HCT116 (cell line): ENCODE results near the gene DIS3L. TPM values are rescaled to one million over a fixed set of nuclear protein-coding genes. Genes with fewer than 3 reads are reported as not detected.

Experiments
- ATAC-seq: fragments of 200-7000 bp; cut with Tn5 transposase; 2 replicates; pipeline ENCODE4 v1.9.1; 2020; ENCODE audit warnings: mild to moderate bottlenecking, moderate library complexity
- BruUV-seq: library from RNA; stranded (reverse); fragments of 400-500 nt; replicated peaks from 2 replicates; lab custom pipeline; 2021; lab: Mats Ljungman, UMichigan
- CTCF ChIA-PET: fragments of 300-600 bp; sonication (Branson Sonifier 250); formaldehyde crosslinking; loops from one replicate; lab custom pipeline; 2021; ENCODE audit warnings: antibody characterized with exemption; lab: Charles Lee
- POLR2A ChIA-PET: fragments of 300-600, 350-600 bp; sonication (Branson Sonifier 250); formaldehyde crosslinking; loops from one replicate; lab custom pipeline; 2021; ENCODE audit warnings: antibody characterized with exemption; lab: Charles Lee
- RAD21 ChIA-PET, 2 experiments: fragments of 300-600 bp; sonication (Branson Sonifier 250); formaldehyde crosslinking; loops; one replicate each; lab custom pipeline; 2023; ENCODE audit warnings: low total read pairs in 2 of 2; ENCODE audit not compliant: uncharacterized antibody in 2 of 2, unreplicated experiment in 2 of 2, low non-redundant PET in 1 of 2; lab: Charles Lee
- DNase-seq: peaks from one replicate; pipeline ENCODE4 v3.0.0-alpha.2; 2010; ENCODE audit warnings: low read depth, low spot score
- H2AFZ ChIP-seq: fragments of 200-600 bp; shearing (Covaris generic), sonication (generic); 2 replicates; pipeline ENCODE4 v1.6.1; 2017; ENCODE audit warnings: low read depth, mixed run types, mixed read lengths, antibody characterized with exemption, low read length; ENCODE audit not compliant: poor library complexity, severe bottlenecking
- H3K27ac ChIP-seq: 2 replicates; pipeline ENCODE4 v1.5.1; 2012; ENCODE audit warnings: low read depth, low read length
- H3K27me3 ChIP-seq: fragments of 200-600 bp; sonication (generic); 2 replicates; pipeline ENCODE4 v1.6.1; 2016; ENCODE audit warnings: mixed run types, low read length, mixed read lengths; ENCODE audit not compliant: insufficient read depth
- H3K36me3 ChIP-seq, 2 experiments: fragments of 200-500 bp in 1 of 2; fragments of 200-600 bp in 1 of 2; sonication (Bioruptor generic) in 1 of 2; sonication (generic) in 1 of 2; 2 replicates each; pipeline versions ENCODE4 v1.5.1 to v1.6.1; 2014 to 2016; ENCODE audit warnings: low read length in 2 of 2, inconsistent platforms in 1 of 2, mixed read lengths in 1 of 2, mixed run types in 1 of 2; ENCODE audit not compliant: insufficient read depth in 2 of 2, control insufficient read depth in 1 of 2
- H3K4me1 ChIP-seq, 2 experiments: fragments of 200-600 bp in 1 of 2; sonication (generic) in 1 of 2; 2 replicates each; pipeline versions ENCODE4 v1.5.1 to v1.6.1; 2012 to 2017; ENCODE audit warnings: low read length in 2 of 2, inconsistent platforms in 1 of 2, mild to moderate bottlenecking in 1 of 2, mixed read lengths in 1 of 2, mixed run types in 1 of 2, moderate library complexity in 1 of 2; ENCODE audit not compliant: insufficient read depth in 2 of 2, control insufficient read depth in 1 of 2
- H3K4me2 ChIP-seq: fragments of 200-600 bp; sonication (generic); 2 replicates; pipeline ENCODE4 v1.6.1; 2017; ENCODE audit warnings: mixed run types, low read length, mixed read lengths
- H3K4me3 ChIP-seq, 2 experiments: fragments of 200-600 bp in 1 of 2; sonication (generic) in 1 of 2; replicated peaks in 1 of 2; 2 replicates each; pipeline ENCODE4 v1.5.1; 2011 to 2016; ENCODE audit warnings: low read length in 2 of 2, control low read depth in 1 of 2, low read depth in 1 of 2, mild to moderate bottlenecking in 1 of 2, mixed read lengths in 1 of 2, mixed run types in 1 of 2
- H3K79me2 ChIP-seq: fragments of 200-600 bp; sonication (generic); 2 replicates; pipeline ENCODE4 v1.6.1; 2017; ENCODE audit warnings: mild to moderate bottlenecking, mixed run types, low read length, moderate library complexity, mixed read lengths; ENCODE audit not compliant: insufficient read depth
- H3K9ac ChIP-seq: fragments of 200-600 bp; sonication (generic); 2 replicates; pipeline ENCODE4 v1.6.1; 2016; ENCODE audit warnings: low read length, mixed read lengths
- H3K9me2 ChIP-seq: fragments of 200-600 bp; sonication (generic), shearing (Covaris generic); 2 replicates; pipeline ENCODE4 v1.6.1; 2017; ENCODE audit warnings: mixed run types, mild to moderate bottlenecking, moderate library complexity; ENCODE audit not compliant: insufficient read depth
- H3K9me3 ChIP-seq, 2 experiments: fragments of 200-500 bp in 1 of 2; fragments of 200-600 bp in 1 of 2; sonication (Bioruptor generic) in 1 of 2; sonication (generic) in 1 of 2; 2 replicates each; pipeline ENCODE4 v1.6.1; 2014 to 2017; ENCODE audit warnings: low read length in 2 of 2, mixed read lengths in 2 of 2, inconsistent platforms in 1 of 2, low read depth in 1 of 2, mild to moderate bottlenecking in 1 of 2, mixed run types in 1 of 2, moderate library complexity in 1 of 2; ENCODE audit not compliant: control insufficient read depth in 1 of 2, insufficient read depth in 1 of 2
- H4K20me1 ChIP-seq: fragments of 200-600 bp; sonication (generic), shearing (Covaris generic); 2 replicates; pipeline ENCODE4 v1.6.1; 2017; ENCODE audit warnings: mixed run types, mild to moderate bottlenecking, moderate library complexity; ENCODE audit not compliant: insufficient read depth
- ATF3 ChIP-seq: IDR thresholded peaks from 2 replicates; pipeline ENCODE4 v1.6.1; 2012
- CBX3 ChIP-seq: IDR thresholded peaks from 2 replicates; pipeline ENCODE4 v1.6.1; 2012; ENCODE audit warnings: low read depth
- CEBPB ChIP-seq: IDR thresholded peaks from 2 replicates; pipeline ENCODE4 v1.6.1; 2012; ENCODE audit warnings: low read depth
- EGR1 ChIP-seq: IDR thresholded peaks from 2 replicates; pipeline ENCODE4 v1.6.1; 2012; ENCODE audit warnings: low read depth
- ELF1 ChIP-seq: IDR thresholded peaks from 2 replicates; pipeline ENCODE4 v1.6.1; 2012; ENCODE audit warnings: low read depth, borderline replicate concordance
- EZH2 ChIP-seq: fragments of 200-600 bp; sonication (generic); IDR thresholded peaks from 2 replicates; pipeline ENCODE4 v1.6.1; 2017; ENCODE audit warnings: antibody characterized with exemption, mixed run types
- EZH2phosphoT487 ChIP-seq: fragments of 200-600 bp; IDR thresholded peaks from 2 replicates; pipeline ENCODE4 v1.6.1; 2018; ENCODE audit warnings: antibody characterized with exemption, borderline replicate concordance
- FOSL1 ChIP-seq: IDR thresholded peaks from 2 replicates; pipeline ENCODE4 v1.6.1; 2012; ENCODE audit warnings: low read depth
- JUND ChIP-seq: IDR thresholded peaks from 2 replicates; pipeline ENCODE4 v1.6.1; 2012
- POLR2A ChIP-seq: IDR thresholded peaks from 2 replicates; pipeline ENCODE4 v1.7.0; 2011; ENCODE audit warnings: borderline replicate concordance; ENCODE audit not compliant: insufficient read depth, insufficient read length; ENCODE audit errors: extremely low read depth
- POLR2AphosphoS5 ChIP-seq: IDR thresholded peaks from 2 replicates; pipeline ENCODE4 v1.6.1; 2011; ENCODE audit warnings: mild to moderate bottlenecking, low read depth, low read length, moderate library complexity
- REST ChIP-seq: IDR thresholded peaks from 2 replicates; pipeline ENCODE4 v1.6.1; 2012; ENCODE audit warnings: low read depth
- SIN3A ChIP-seq: IDR thresholded peaks from 2 replicates; pipeline ENCODE4 v1.6.1; 2012; ENCODE audit warnings: low read depth
- SRF ChIP-seq: IDR thresholded peaks from 2 replicates; pipeline ENCODE4 v1.6.1; 2012; ENCODE audit warnings: low read depth
- TCF7L2 ChIP-seq: IDR thresholded peaks from 2 replicates; pipeline ENCODE4 v1.7.0; 2011; ENCODE audit warnings: borderline replicate concordance, inconsistent platforms; ENCODE audit not compliant: insufficient read depth, insufficient read length; ENCODE audit errors: extremely low read depth
- YY1 ChIP-seq: IDR thresholded peaks from 2 replicates; pipeline ENCODE4 v1.6.1; 2011; ENCODE audit warnings: low read length, low read depth, moderate library complexity, mild to moderate bottlenecking; ENCODE audit not compliant: insufficient replicate concordance; ENCODE audit errors: extremely low read depth
- ZNF274 ChIP-seq: fragments of 200-500 bp; sonication (Bioruptor generic); IDR thresholded peaks from 2 replicates; pipeline ENCODE4 v1.6.1; 2014; ENCODE audit warnings: mild to moderate bottlenecking, low read depth, low read length, inconsistent platforms
- intact Hi-C: fragments of 100-400 bp; cut with micrococcal nuclease; formaldehyde crosslinking; loops from 2 replicates; pipeline ENCODE4 v1.10.0; 2022
- total RNA-seq: library from RNA; stranded (reverse); gene quantifications from one replicate; pipeline ENCODE4 v1.2.1, GENCODE V29; 2021; ENCODE audit not compliant: unreplicated experiment
- TF ChIP-seq, protein P1 (sequence below): IDR thresholded peaks from 2 replicates; pipeline ENCODE4 v1.6.1; 2012
- TF ChIP-seq, protein P2 (sequence below): IDR thresholded peaks from 2 replicates; pipeline ENCODE4 v1.6.1; 2011; ENCODE audit warnings: mild to moderate bottlenecking, low read length, moderate library complexity; ENCODE audit not compliant: insufficient replicate concordance; ENCODE audit errors: extremely low read depth

Gene DIS3L
- total RNA-seq, 1 experiment from 2014 or later = 32.2 TPM

DNA sequence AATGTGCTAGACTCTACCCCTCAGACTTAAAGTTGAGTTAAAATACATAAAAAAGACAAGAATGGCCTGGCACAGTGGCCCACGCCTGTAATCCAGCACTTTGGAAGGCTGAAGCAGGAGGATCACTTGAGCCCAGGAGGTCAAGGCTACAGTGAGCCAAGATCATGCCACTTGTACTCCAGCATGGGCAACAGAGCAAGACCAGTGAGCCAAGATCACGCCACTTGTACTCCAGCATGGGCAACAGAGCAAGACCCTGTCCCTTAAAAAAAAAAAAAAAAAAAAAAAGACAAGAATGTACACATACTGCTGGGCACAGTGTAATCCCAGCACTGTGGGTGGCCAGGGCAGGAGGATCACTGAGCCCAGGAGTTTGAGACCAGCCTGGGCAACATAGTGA, 17.4 kb downstream of the DIS3L start:
- TF ChIP-seq YY1 = no peak
- no peak for TF ChIP-seq ZNF274
- TF ChIP-seq SRF = no peak
- no peak for TF ChIP-seq SIN3A
- no peak for TF ChIP-seq ELF1
- TF ChIP-seq POLR2AphosphoS5 = no peak
- TF ChIP-seq, protein P1, sequence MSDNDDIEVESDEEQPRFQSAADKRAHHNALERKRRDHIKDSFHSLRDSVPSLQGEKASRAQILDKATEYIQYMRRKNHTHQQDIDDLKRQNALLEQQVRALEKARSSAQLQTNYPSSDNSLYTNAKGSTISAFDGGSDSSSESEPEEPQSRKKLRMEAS = no peak
- no peak for TF ChIP-seq POLR2A
- no peak for TF ChIP-seq FOSL1
- no peak for TF ChIP-seq EGR1
- no peak for TF ChIP-seq REST
- TF ChIP-seq JUND = no peak
- TF ChIP-seq, protein P2, sequence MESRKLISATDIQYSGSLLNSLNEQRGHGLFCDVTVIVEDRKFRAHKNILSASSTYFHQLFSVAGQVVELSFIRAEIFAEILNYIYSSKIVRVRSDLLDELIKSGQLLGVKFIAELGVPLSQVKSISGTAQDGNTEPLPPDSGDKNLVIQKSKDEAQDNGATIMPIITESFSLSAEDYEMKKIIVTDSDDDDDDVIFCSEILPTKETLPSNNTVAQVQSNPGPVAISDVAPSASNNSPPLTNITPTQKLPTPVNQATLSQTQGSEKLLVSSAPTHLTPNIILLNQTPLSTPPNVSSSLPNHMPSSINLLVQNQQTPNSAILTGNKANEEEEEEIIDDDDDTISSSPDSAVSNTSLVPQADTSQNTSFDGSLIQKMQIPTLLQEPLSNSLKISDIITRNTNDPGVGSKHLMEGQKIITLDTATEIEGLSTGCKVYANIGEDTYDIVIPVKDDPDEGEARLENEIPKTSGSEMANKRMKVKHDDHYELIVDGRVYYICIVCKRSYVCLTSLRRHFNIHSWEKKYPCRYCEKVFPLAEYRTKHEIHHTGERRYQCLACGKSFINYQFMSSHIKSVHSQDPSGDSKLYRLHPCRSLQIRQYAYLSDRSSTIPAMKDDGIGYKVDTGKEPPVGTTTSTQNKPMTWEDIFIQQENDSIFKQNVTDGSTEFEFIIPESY = no peak
- TF ChIP-seq EZH2phosphoT487 = no peak
- TF ChIP-seq CBX3 = no peak
- TF ChIP-seq TCF7L2 = no peak
- TF ChIP-seq EZH2 = no peak
- no peak for TF ChIP-seq CEBPB
- no peak for TF ChIP-seq ATF3
- TF ChIP-seq, all 23 proteins: peak for 0
- CTCF ChIA-PET = no interaction called here
- ATAC-seq = no peak
- H4K20me1 ChIP-seq = no peaks in the 10 kb centered on the region; the same call in 1 of the 2 replicates
- no peak overlapping the region for H2AFZ ChIP-seq
- BruUV-seq = no TSS peak
- H3K27ac ChIP-seq = no peak overlapping the region
- RAD21 ChIA-PET = no interaction called here
- no peak overlapping the region for H3K9ac ChIP-seq
- peaks cover 16 to 22% of the 10 kb centered on the region in 2 experiments for H3K36me3 ChIP-seq
- H3K9me2 ChIP-seq = no peaks in the 10 kb centered on the region
- POLR2A ChIA-PET = no interaction called here
- no peaks in the 10 kb centered on the region for H3K79me2 ChIP-seq
- no peak overlapping the region for H3K4me3 ChIP-seq
- H3K27me3 ChIP-seq = no peaks in the 10 kb centered on the region
- intact Hi-C loops = no loop called here
- no peaks in the 10 kb centered on the region for H3K4me1 ChIP-seq
- H3K9me3 ChIP-seq = no peaks in the 10 kb centered on the region
- DNase-seq = no peak
- no peak overlapping the region for H3K4me2 ChIP-seq
